Loucy (cell line): Measurements from ENCODE around the gene LIN9.

Experiments
- EZH2phosphoT487 ChIP-seq: fragments of 200-600 bp; IDR thresholded peaks from 2 replicates; pipeline ENCODE4 v1.6.1; 2018; ENCODE audit warnings: antibody characterized with exemption, mild to moderate bottlenecking, moderate library complexity, borderline replicate concordance
- TF ChIP-seq, protein P1 (sequence below): fragments of 200-600 bp; sonication (generic); conservative IDR thresholded peaks from 2 replicates; pipeline ENCODE4 v1.5.1; 2014; ENCODE audit warnings: mild to moderate bottlenecking, antibody characterized with exemption, low read length

DNA sequence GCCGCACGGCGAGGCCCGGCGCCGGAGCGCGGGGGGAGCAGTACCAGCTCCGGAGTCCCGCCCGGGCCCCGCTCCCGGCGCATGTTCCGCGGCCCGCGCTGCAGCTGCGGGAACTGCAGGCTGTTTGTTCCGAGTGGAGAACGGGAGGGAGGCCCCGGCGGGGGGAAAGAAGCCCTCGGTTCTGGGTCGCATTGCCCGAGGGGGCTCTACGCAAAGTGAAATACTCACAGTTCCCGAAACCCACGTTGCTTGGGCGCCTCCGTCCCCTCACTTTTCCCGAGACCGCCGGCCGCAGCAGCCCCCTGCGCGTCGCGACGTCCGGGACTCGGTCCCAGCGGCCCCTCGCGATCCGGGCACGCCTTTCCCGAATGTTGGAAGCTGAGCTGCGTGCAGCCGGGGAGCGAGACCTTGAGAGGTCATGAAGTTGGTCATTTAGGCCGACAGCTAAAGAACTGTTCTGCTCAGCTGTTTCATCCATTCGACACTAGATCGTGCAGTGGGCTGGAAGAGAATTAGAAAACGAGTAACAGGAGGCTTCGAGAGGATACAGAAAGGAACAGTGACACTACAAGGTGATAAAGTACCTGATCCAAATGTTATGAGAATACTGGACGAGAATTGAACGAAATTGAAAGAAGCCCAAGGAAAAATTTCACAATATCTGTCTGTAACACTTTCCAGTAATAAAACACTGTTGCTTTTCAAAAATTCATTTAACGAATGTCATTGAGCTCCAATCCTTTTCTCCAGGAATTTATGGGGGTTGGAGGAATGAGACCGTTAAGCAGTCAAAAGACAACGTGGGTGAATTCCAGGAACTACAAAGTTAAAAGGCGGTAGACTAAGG, 657 bp upstream of the LIN9 start:
- TF ChIP-seq, protein P1, sequence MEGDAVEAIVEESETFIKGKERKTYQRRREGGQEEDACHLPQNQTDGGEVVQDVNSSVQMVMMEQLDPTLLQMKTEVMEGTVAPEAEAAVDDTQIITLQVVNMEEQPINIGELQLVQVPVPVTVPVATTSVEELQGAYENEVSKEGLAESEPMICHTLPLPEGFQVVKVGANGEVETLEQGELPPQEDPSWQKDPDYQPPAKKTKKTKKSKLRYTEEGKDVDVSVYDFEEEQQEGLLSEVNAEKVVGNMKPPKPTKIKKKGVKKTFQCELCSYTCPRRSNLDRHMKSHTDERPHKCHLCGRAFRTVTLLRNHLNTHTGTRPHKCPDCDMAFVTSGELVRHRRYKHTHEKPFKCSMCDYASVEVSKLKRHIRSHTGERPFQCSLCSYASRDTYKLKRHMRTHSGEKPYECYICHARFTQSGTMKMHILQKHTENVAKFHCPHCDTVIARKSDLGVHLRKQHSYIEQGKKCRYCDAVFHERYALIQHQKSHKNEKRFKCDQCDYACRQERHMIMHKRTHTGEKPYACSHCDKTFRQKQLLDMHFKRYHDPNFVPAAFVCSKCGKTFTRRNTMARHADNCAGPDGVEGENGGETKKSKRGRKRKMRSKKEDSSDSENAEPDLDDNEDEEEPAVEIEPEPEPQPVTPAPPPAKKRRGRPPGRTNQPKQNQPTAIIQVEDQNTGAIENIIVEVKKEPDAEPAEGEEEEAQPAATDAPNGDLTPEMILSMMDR, result no peak
- TF ChIP-seq EZH2phosphoT487, result no peak
